H1 (cell line): Measurements from ENCODE around the gene TEKTIP1. TPM values are rescaled to one million over a fixed set of nuclear protein-coding genes. Genes with fewer than 3 reads are reported as not detected.

ENCODE experiments used
- CTCF ChIA-PET: fragments of 300-600 bp; sonication (Branson Sonifier 250); formaldehyde crosslinking; loops from one replicate; lab custom pipeline; 2021; ENCODE audit not compliant: partially characterized antibody; lab: Charles Lee
- POLR2A ChIA-PET: fragments of 300-600 bp; sonication (Branson Sonifier 250); formaldehyde crosslinking; loops from one replicate; lab custom pipeline; 2021; ENCODE audit warnings: inconsistent platforms; ENCODE audit not compliant: partially characterized antibody; lab: Charles Lee
- DNase-seq, 2 experiments: peaks; one replicate each; pipeline versions ENCODE4 v3.0.0 to v3.0.0-alpha.2; 2010 to 2022; ENCODE audit warnings: low spot score in 2 of 2, low read depth in 1 of 2, mixed read lengths in 1 of 2
- FAIRE-seq: peaks from 2 replicates; lab custom pipeline; 2011; peaks lifted over from hg19 to GRCh38; lab: Jason Lieb, UNC
- H2AFZ ChIP-seq: 2 replicates; pipeline ENCODE4 v1.8.1; 2012; ENCODE audit warnings: low read length, inconsistent platforms
- H2AK5ac ChIP-seq: 2 replicates; pipeline ENCODE4 v1.6.1; 2013; ENCODE audit warnings: low read depth, low read length
- H2BK120ac ChIP-seq: replicated peaks from 2 replicates; pipeline ENCODE3; 2013; ENCODE audit warnings: low read depth, low read length, inconsistent platforms
- H2BK12ac ChIP-seq: 2 replicates; pipeline ENCODE4 v1.6.1; 2013; ENCODE audit warnings: low read depth, low read length
- H2BK15ac ChIP-seq: 2 replicates; pipeline ENCODE4 v1.6.1; 2013; ENCODE audit warnings: low read length
- H2BK20ac ChIP-seq: 2 replicates; pipeline ENCODE4 v1.6.1; 2013; ENCODE audit warnings: low read length
- H2BK5ac ChIP-seq: 2 replicates; pipeline ENCODE4 v1.6.1; 2013; ENCODE audit warnings: low read depth, low read length
- H3K14ac ChIP-seq: 2 replicates; pipeline ENCODE4 v1.6.1; 2013; ENCODE audit warnings: inconsistent platforms; ENCODE audit not compliant: insufficient read length
- H3K18ac ChIP-seq: 2 replicates; pipeline ENCODE4 v1.6.1; 2013; ENCODE audit warnings: low read length; ENCODE audit errors: extremely low read depth
- H3K23ac ChIP-seq: 2 replicates; pipeline ENCODE4 v1.6.1; 2013; ENCODE audit warnings: inconsistent platforms; ENCODE audit not compliant: insufficient read length
- H3K23me2 ChIP-seq: 2 replicates; pipeline ENCODE4 v1.6.1; 2013; ENCODE audit warnings: low read depth, low read length
- H3K27ac ChIP-seq: 2 replicates; pipeline ENCODE4 v1.6.1; 2011; ENCODE audit warnings: low read depth, low read length, inconsistent platforms
- H3K27me3 ChIP-seq, 4 experiments: replicated peaks in 1 of 4; 1 replicate in 1 of 4; 2 replicates in 3 of 4; pipeline versions ENCODE4 v1.6.1 to v1.8.1; 2011 to 2013; ENCODE audit warnings: low read length in 3 of 4, mild to moderate bottlenecking in 3 of 4, inconsistent platforms in 2 of 4, mixed read lengths in 2 of 4, moderate library complexity in 1 of 4; ENCODE audit not compliant: control insufficient read depth in 3 of 4, insufficient read depth in 3 of 4; ENCODE audit errors: extremely low read depth in 1 of 4
- H3K36me3 ChIP-seq, 4 experiments: 2 replicates each; pipeline versions ENCODE4 v1.6.1 to v1.8.1; 2011 to 2013; ENCODE audit warnings: mild to moderate bottlenecking in 4 of 4, low read length in 3 of 4, moderate library complexity in 2 of 4, control low read depth in 1 of 4, inconsistent platforms in 1 of 4; ENCODE audit not compliant: insufficient read depth in 4 of 4, control insufficient read depth in 2 of 4
- H3K4ac ChIP-seq: replicated peaks from 2 replicates; pipeline ENCODE3; 2013; ENCODE audit warnings: low read length, low read depth, mixed read lengths, inconsistent platforms; ENCODE audit not compliant: insufficient read length
- H3K4me1 ChIP-seq, 4 experiments: replicated peaks in 1 of 4; 1 replicate in 1 of 4; 2 replicates in 3 of 4; pipeline versions ENCODE4 v1.6.1 to v1.8.1; 2011 to 2013; ENCODE audit warnings: low read length in 3 of 4, inconsistent platforms in 2 of 4, mixed read lengths in 1 of 4; ENCODE audit not compliant: insufficient read depth in 4 of 4, control insufficient read depth in 3 of 4
- H3K4me2 ChIP-seq, 2 experiments: 2 replicates each; pipeline versions ENCODE4 v1.6.1 to v1.8.1; 2011 to 2013; ENCODE audit warnings: low read depth in 2 of 2, low read length in 2 of 2, control low read depth in 1 of 2, inconsistent platforms in 1 of 2, mild to moderate bottlenecking in 1 of 2; ENCODE audit not compliant: insufficient read depth in 1 of 2
- H3K4me3 ChIP-seq, 4 experiments: fragments of 200-600, 300-600 bp in 1 of 4; sonication (generic), shearing (Covaris generic), sonication (Bioruptor Twin) in 1 of 4; 2 replicates each; pipeline versions ENCODE4 v1.5.1 to v1.8.1; 2011 to 2016; ENCODE audit warnings: low read length in 4 of 4, low read depth in 3 of 4, control low read depth in 2 of 4, inconsistent platforms in 2 of 4, mild to moderate bottlenecking in 2 of 4, mixed read lengths in 1 of 4, moderate library complexity in 1 of 4; ENCODE audit not compliant: insufficient read depth in 2 of 4; ENCODE audit errors: extremely low read depth in 1 of 4
- H3K56ac ChIP-seq: replicated peaks from 2 replicates; pipeline ENCODE3; 2013; ENCODE audit warnings: low read depth, mild to moderate bottlenecking, mixed read lengths, low read length, inconsistent platforms; ENCODE audit not compliant: insufficient read length
- H3K79me1 ChIP-seq: 2 replicates; pipeline ENCODE4 v1.6.1; 2013; ENCODE audit warnings: low read depth, low read length, control low read depth
- H3K79me2 ChIP-seq, 2 experiments: 2 replicates each; pipeline versions ENCODE4 v1.6.1 to v1.8.1; 2012 to 2013; ENCODE audit warnings: low read length in 2 of 2, mild to moderate bottlenecking in 2 of 2, inconsistent platforms in 1 of 2; ENCODE audit not compliant: insufficient read depth in 2 of 2, control insufficient read depth in 1 of 2
- H3K9ac ChIP-seq, 4 experiments: replicated peaks in 1 of 4; 1 replicate in 1 of 4; 2 replicates in 3 of 4; pipeline versions ENCODE4 v1.6.1 to v1.8.1; 2011 to 2013; ENCODE audit warnings: low read depth in 3 of 4, low read length in 3 of 4, control low read depth in 2 of 4, mild to moderate bottlenecking in 2 of 4, moderate library complexity in 2 of 4, inconsistent platforms in 1 of 4; ENCODE audit errors: extremely low read depth in 1 of 4
- H3K9me3 ChIP-seq, 2 experiments: 2 replicates each; pipeline versions ENCODE4 v1.6.1 to v1.8.1; 2012 to 2013; ENCODE audit warnings: mild to moderate bottlenecking in 2 of 2, moderate library complexity in 2 of 2, control low read depth in 1 of 2, inconsistent platforms in 1 of 2, low read depth in 1 of 2, low read length in 1 of 2, mixed read lengths in 1 of 2; ENCODE audit not compliant: insufficient read depth in 2 of 2
- H4K20me1 ChIP-seq, 2 experiments: replicated peaks in 1 of 2; 2 replicates each; pipeline versions ENCODE3 to v1.8.1; 2011 to 2013; ENCODE audit warnings: inconsistent platforms in 2 of 2, low read length in 2 of 2, mild to moderate bottlenecking in 1 of 2; ENCODE audit not compliant: insufficient read depth in 2 of 2, control insufficient read depth in 1 of 2
- H4K5ac ChIP-seq: 2 replicates; pipeline ENCODE4 v1.6.1; 2013; ENCODE audit warnings: low read length, low read depth, mixed read lengths, inconsistent platforms; ENCODE audit not compliant: insufficient read length
- H4K8ac ChIP-seq: 2 replicates; pipeline ENCODE4 v1.8.0; 2013; ENCODE audit warnings: mild to moderate bottlenecking, moderate library complexity, low read length, inconsistent platforms; ENCODE audit not compliant: insufficient read depth; ENCODE audit errors: extremely low read depth
- H4K91ac ChIP-seq: replicated peaks from 2 replicates; pipeline ENCODE3; 2013; ENCODE audit warnings: low read length, mixed read lengths, inconsistent platforms; ENCODE audit not compliant: insufficient read length
- GABPA ChIP-seq: IDR thresholded peaks from 2 replicates; pipeline ENCODE4 v1.6.1; 2011; ENCODE audit warnings: mild to moderate bottlenecking, low read length, moderate library complexity, borderline replicate concordance; ENCODE audit not compliant: insufficient read depth
- KDM1A ChIP-seq: fragments of 200-600, 300-600 bp; sonication (generic); IDR thresholded peaks from 2 replicates; pipeline ENCODE4 v1.7.1; 2016; ENCODE audit warnings: mild to moderate bottlenecking, low read length, borderline replicate concordance
- RXRA ChIP-seq: IDR thresholded peaks from 2 replicates; pipeline ENCODE4 v1.6.1; 2011; ENCODE audit warnings: low read depth, mild to moderate bottlenecking, low read length, moderate library complexity; ENCODE audit not compliant: insufficient read depth
- TAF7 ChIP-seq: optimal IDR thresholded peaks from 2 replicates; pipeline ENCODE3; 2011; ENCODE audit warnings: low read depth, mild to moderate bottlenecking, inconsistent platforms, low read length, moderate library complexity, borderline replicate concordance
- WGBS, 2 experiments: shearing (Covaris generic) in 1 of 2; methylation state at CpG; one replicate each; pipeline versions ENCODE4 v1.1.6 to v1.1.7; 2013 to 2015; ENCODE audit warnings: low lambda C conversion rate in 2 of 2, mixed read lengths in 2 of 2, inconsistent platforms in 1 of 2, low coverage in 1 of 2, missing lambda C conversion rate in 1 of 2; ENCODE audit not compliant: insufficient replicate concordance in 2 of 2, insufficient coverage in 1 of 2, insufficient read length in 1 of 2; ENCODE audit errors: extremely low coverage in 1 of 2, missing lambda C conversion rate in 1 of 2; 5-methylcytosine and 5-hydroxymethylcytosine counted together
- polyA plus RNA-seq, 7 experiments: library from polyadenylated mRNA; depleted of rRNA in 3 of 7; stranded (reverse) in 5 of 7; unstranded in 2 of 7; fragments of >200 nt in 5 of 7; fragments of 200-250 nt in 2 of 7; gene quantifications; 1 replicate in 5 of 7; 2 replicates in 1 of 7; 4 replicates in 1 of 7; pipeline versions ENCODE4 v1.2.1 to v1.2.3, GENCODE V29; 2011 to 2013; ENCODE audit warnings: missing spikeins in 2 of 7, mixed read lengths in 2 of 7
- total RNA-seq: library from RNA; stranded (reverse); fragmentation: NEBNext Ultra II Directional; extraction: Animal tissue kit (Norgen Biotek cat#: 25700); gene quantifications from 2 replicates; pipeline ENCODE4 v1.2.1, GENCODE V29; 2021

Gene TEKTIP1
- total and polyA plus RNA-seq, 2 of the 8 experiments (the other 6 are each of a cell fraction or from before 2014, with no cell fraction given), result 1.1 TPM; not detected in 1

GRCh38 chr19:3563709-3564524, 24.9 kb downstream of the TEKTIP1 start:
- Histone ChIP-seq H4K20me1 (no peaks in the 10 kb centered on the region), H2BK15ac (no peak overlapping the region), H4K8ac (no peak overlapping the region), H3K23ac (no peak overlapping the region), H3K27me3 (peaks cover 0 to 7% (median 0%) of the 10 kb centered on the region in 4 experiments; a peak in 1 of 7 replicates), H3K23me2 (no peaks in the 10 kb centered on the region), H2BK20ac (no peak overlapping the region), H3K4ac (no peak overlapping the region), H3K18ac (no peak overlapping the region), H3K9ac (no peak overlapping the region), H4K5ac (no peak overlapping the region), H3K79me1 (no peaks in the 10 kb centered on the region), H3K4me3 (no peak overlapping the region), H2AFZ (no peak overlapping the region), H3K79me2 (no peaks in the 10 kb centered on the region), H2AK5ac (no peak overlapping the region), H3K56ac (no peak overlapping the region), H3K27ac (no peak overlapping the region), H3K9me3 (no peaks in the 10 kb centered on the region), H3K4me1 (no peaks in the 10 kb centered on the region), H2BK12ac (no peak overlapping the region), H3K36me3 (no peaks in the 10 kb centered on the region), H3K14ac (no peak overlapping the region), H3K4me2 (no peak overlapping the region), H2BK120ac (no peak overlapping the region), H2BK5ac (no peak overlapping the region), H4K91ac (no peak overlapping the region)
- no peak for FAIRE-seq
- CTCF ChIA-PET, result interaction anchor here (0.6 to 1.8 kb wide), 3 partner anchors 11 to 23 kb away, joined by 3 to 8 read pairs (median 4); no protein-coding TSS in a partner anchor
- WGBS, 2 experiments, result 86% methylated on average over 15 of the region's 17 CpGs; no CpG with 5 or more reads in 1 of the 2 experiments
- no peak for TF ChIP-seq RXRA
- TF ChIP-seq KDM1A, result peak; percentile 32; the same call in 1 of the 2 replicates
- TF ChIP-seq GABPA, result no peak
- TF ChIP-seq TAF7, result no peak
- POLR2A ChIA-PET, result interaction anchor here (0.7 to 1.5 kb wide), 2 partner anchors 18 to 19 kb away, joined by 4 read pairs; no protein-coding TSS in a partner anchor
- DNase-seq, result no peak
